SK-N-SH treated with all-trans-retinoic acid at 6 μM for 48 hours (cell line): ENCODE measurements around the gene ITIH5.

Experiments
- ATAC-seq: fragments of 200-7000 bp; cut with Tn5 transposase; 3 replicates; pipeline ENCODE4 v1.9.1; 2020; ENCODE audit warnings: mild to moderate bottlenecking, moderate library complexity
- ARNTL ChIP-seq: fragments of 450-650 bp; formaldehyde crosslinking; IDR thresholded peaks from 2 replicates; pipeline ENCODE4 v1.5.0; 2020; ENCODE audit warnings: low read depth, mild to moderate bottlenecking, moderate library complexity, borderline replicate concordance
- BACH2 ChIP-seq: fragments of 250-450 bp; sonication (Bioruptor Pico); IDR thresholded peaks from 2 replicates; pipeline ENCODE4 v1.9.0; 2021; ENCODE audit warnings: mild to moderate bottlenecking, borderline replicate concordance
- CSDC2 ChIP-seq: fragments of 250-450 bp; sonication (Bioruptor Pico); IDR thresholded peaks from 2 replicates; pipeline ENCODE4 v1.5.0; 2020; ENCODE audit warnings: mild to moderate bottlenecking, moderate library complexity
- ESRRG ChIP-seq: fragments of 250-450 bp; sonication (Bioruptor Pico); IDR thresholded peaks from 2 replicates; pipeline ENCODE4 v1.6.1; 2021; ENCODE audit warnings: mild to moderate bottlenecking
- GLIS3 ChIP-seq: fragments of 250-450 bp; sonication (Bioruptor Pico); IDR thresholded peaks from 2 replicates; pipeline ENCODE4 v1.5.0; 2020; ENCODE audit warnings: mild to moderate bottlenecking, moderate library complexity
- ISL1 ChIP-seq: fragments of 250-450 bp; sonication (Bioruptor Pico); IDR thresholded peaks from 2 replicates; pipeline ENCODE4 v2.1.2; 2022; ENCODE audit warnings: mild to moderate bottlenecking, moderate library complexity
- OSR1 ChIP-seq: fragments of 250-450 bp; sonication (Bioruptor Pico); IDR thresholded peaks from 2 replicates; pipeline ENCODE4 v1.8.0; 2022; ENCODE audit warnings: moderate library complexity, mild to moderate bottlenecking, inconsistent platforms
- PPARA ChIP-seq: fragments of 250-450 bp; sonication (Bioruptor Pico); IDR thresholded peaks from 2 replicates; pipeline ENCODE4 v1.5.0; 2020; ENCODE audit warnings: mild to moderate bottlenecking, borderline replicate concordance
- RARB ChIP-seq: fragments of 250-450 bp; sonication (Bioruptor Pico); IDR thresholded peaks from 2 replicates; pipeline ENCODE4 v1.8.0; 2021; ENCODE audit warnings: mild to moderate bottlenecking, moderate library complexity
- SNAI2 ChIP-seq: fragments of 250-450 bp; sonication (Bioruptor Pico); IDR thresholded peaks from 2 replicates; pipeline ENCODE4 v1.5.0; 2020; ENCODE audit warnings: mild to moderate bottlenecking, moderate library complexity
- TOX ChIP-seq: fragments of 250-450 bp; sonication (Bioruptor Pico); IDR thresholded peaks from 2 replicates; pipeline ENCODE4 v1.8.0; 2021; ENCODE audit warnings: mild to moderate bottlenecking, moderate library complexity, borderline replicate concordance
- ZFP3 ChIP-seq: fragments of 250-450 bp; sonication (Bioruptor Pico); IDR thresholded peaks from 2 replicates; pipeline ENCODE4 v1.5.0; 2020; ENCODE audit warnings: mild to moderate bottlenecking, moderate library complexity
- ZNF70 ChIP-seq: fragments of 450-650 bp; formaldehyde crosslinking; IDR thresholded peaks from 2 replicates; pipeline ENCODE4 v1.5.0; 2020; ENCODE audit warnings: mild to moderate bottlenecking, moderate library complexity
- ZNF8 ChIP-seq: fragments of 450-650 bp; formaldehyde crosslinking; IDR thresholded peaks from 2 replicates; pipeline ENCODE4 v1.5.0; 2020; ENCODE audit warnings: mild to moderate bottlenecking, moderate library complexity
- TF ChIP-seq, protein P1 (sequence below): fragments of 250-450 bp; sonication (Bioruptor Pico); IDR thresholded peaks from 2 replicates; pipeline ENCODE4 v1.5.0; 2020; ENCODE audit warnings: mild to moderate bottlenecking, moderate library complexity
- TF ChIP-seq, protein P2 (sequence below): fragments of 250-450 bp; sonication (Bioruptor Pico); IDR thresholded peaks from 2 replicates; pipeline ENCODE4 v1.8.0; 2021; ENCODE audit warnings: low read depth, mild to moderate bottlenecking, moderate library complexity, borderline replicate concordance
- TF ChIP-seq, protein P3 (sequence below): fragments of 250-450 bp; sonication (Bioruptor Pico); IDR thresholded peaks from 2 replicates; pipeline ENCODE4 v1.8.0; 2020; ENCODE audit warnings: mild to moderate bottlenecking, moderate library complexity, borderline replicate concordance

The ITIH5 gene

DNA sequence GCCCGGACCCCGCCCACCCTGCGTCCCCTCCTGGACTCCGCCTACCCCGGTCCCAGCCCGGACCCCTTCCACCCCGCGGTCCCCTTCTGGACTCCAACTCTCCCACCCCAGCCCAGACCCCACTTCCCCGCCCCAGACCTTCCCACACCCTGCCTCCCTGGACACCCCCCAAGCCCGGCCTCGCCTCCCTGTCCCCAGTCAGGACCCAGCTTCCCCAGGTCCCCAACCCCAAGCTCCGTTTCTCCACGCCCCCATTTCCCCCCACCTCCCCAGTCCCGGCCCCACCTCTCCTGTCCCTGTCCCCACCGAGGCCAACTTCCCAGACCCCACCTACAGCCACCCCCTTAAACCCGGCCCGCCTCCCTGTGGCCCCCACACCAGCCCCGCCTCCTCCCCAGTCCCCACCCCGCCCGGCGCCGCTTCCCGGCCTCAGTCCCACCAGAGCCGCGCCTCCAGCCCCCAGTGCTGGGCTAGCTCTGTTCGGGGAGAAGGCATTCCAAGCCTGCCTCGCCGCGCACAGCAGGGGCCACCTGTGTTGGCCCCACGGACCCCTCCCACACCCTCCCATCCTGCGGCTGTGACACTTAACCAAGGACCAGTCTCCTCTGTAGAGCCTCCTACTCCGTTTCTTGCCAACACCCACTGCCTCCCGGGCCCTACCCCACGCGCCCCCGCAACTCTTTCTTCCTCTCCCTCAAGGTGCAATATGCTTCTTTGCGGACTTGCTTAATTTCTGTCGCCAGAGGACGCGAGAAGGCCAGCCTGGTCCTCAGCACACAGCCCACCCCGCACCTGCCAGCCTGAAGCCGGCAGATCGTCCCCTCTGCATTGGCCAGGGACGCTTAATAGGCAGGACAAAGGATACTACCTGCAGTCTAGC lies 736 bp upstream of the ITIH5 start:
- no peak for ATAC-seq
- no peak for TF ChIP-seq TOX (CRISPR knock-in tag)
- TF ChIP-seq, all 23 proteins: peak for 0

DNA sequence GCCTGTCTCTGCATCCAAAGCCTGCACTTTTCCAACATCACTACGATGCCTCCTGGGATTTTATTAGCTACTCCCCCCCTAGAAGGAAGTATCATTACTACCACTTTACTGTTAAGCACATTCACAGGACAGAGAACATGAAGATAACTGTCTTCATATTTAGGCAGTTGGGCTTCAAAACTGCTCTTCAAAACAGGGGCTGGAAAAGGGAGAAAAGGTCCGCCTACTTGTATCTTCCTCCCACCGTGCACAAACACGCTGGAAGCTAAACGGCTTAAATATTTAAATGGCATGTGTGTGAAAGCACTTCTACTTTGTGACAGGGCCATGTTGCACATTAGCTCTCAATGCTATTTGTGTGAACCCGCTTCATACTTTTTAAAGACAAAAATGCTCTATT lies 999 bp downstream of the ITIH5 start:
- TF ChIP-seq SNAI2 (CRISPR knock-in tag), result no peak
- TF ChIP-seq ZFP3, result no peak
- TF ChIP-seq PPARA (CRISPR knock-in tag), result no peak
- TF ChIP-seq ISL1 (CRISPR knock-in tag), result no peak
- TF ChIP-seq, all 23 proteins: peak for 0
- no peak for ATAC-seq

DNA sequence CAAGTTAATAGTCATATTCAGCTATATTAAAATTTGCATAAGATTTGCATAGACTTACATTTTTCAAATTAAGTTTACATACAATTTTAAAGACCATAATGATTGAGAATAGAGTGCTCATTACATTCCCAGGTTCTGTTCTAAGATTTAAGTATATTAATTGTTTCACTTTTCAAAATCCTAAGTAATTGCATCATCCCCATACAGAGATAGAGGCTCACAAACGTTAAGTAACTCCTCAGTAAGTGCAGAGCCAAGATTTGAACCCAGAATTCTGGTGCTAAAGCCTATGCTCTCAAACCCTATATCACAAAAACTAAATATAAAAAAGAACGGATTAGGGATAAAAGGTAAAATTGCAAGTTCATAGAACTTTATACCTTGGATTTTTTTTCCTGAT lies 2.1 kb downstream of the ITIH5 start:
- ATAC-seq, result no peak
- TF ChIP-seq, protein P1, sequence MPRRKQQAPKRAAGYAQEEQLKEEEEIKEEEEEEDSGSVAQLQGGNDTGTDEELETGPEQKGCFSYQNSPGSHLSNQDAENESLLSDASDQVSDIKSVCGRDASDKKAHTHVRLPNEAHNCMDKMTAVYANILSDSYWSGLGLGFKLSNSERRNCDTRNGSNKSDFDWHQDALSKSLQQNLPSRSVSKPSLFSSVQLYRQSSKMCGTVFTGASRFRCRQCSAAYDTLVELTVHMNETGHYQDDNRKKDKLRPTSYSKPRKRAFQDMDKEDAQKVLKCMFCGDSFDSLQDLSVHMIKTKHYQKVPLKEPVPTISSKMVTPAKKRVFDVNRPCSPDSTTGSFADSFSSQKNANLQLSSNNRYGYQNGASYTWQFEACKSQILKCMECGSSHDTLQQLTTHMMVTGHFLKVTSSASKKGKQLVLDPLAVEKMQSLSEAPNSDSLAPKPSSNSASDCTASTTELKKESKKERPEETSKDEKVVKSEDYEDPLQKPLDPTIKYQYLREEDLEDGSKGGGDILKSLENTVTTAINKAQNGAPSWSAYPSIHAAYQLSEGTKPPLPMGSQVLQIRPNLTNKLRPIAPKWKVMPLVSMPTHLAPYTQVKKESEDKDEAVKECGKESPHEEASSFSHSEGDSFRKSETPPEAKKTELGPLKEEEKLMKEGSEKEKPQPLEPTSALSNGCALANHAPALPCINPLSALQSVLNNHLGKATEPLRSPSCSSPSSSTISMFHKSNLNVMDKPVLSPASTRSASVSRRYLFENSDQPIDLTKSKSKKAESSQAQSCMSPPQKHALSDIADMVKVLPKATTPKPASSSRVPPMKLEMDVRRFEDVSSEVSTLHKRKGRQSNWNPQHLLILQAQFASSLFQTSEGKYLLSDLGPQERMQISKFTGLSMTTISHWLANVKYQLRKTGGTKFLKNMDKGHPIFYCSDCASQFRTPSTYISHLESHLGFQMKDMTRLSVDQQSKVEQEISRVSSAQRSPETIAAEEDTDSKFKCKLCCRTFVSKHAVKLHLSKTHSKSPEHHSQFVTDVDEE, result no peak
- TF ChIP-seq, protein P2, sequence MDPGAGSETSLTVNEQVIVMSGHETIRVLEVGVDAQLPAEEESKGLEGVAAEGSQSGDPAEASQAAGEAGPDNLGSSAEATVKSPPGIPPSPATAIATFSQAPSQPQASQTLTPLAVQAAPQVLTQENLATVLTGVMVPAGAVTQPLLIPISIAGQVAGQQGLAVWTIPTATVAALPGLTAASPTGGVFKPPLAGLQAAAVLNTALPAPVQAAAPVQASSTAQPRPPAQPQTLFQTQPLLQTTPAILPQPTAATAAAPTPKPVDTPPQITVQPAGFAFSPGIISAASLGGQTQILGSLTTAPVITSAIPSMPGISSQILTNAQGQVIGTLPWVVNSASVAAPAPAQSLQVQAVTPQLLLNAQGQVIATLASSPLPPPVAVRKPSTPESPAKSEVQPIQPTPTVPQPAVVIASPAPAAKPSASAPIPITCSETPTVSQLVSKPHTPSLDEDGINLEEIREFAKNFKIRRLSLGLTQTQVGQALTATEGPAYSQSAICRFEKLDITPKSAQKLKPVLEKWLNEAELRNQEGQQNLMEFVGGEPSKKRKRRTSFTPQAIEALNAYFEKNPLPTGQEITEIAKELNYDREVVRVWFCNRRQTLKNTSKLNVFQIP (CRISPR knock-in tag), result no peak
- TF ChIP-seq, protein P3, sequence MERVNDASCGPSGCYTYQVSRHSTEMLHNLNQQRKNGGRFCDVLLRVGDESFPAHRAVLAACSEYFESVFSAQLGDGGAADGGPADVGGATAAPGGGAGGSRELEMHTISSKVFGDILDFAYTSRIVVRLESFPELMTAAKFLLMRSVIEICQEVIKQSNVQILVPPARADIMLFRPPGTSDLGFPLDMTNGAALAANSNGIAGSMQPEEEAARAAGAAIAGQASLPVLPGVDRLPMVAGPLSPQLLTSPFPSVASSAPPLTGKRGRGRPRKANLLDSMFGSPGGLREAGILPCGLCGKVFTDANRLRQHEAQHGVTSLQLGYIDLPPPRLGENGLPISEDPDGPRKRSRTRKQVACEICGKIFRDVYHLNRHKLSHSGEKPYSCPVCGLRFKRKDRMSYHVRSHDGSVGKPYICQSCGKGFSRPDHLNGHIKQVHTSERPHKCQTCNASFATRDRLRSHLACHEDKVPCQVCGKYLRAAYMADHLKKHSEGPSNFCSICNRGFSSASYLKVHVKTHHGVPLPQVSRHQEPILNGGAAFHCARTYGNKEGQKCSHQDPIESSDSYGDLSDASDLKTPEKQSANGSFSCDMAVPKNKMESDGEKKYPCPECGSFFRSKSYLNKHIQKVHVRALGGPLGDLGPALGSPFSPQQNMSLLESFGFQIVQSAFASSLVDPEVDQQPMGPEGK (CRISPR knock-in tag), result no peak
- no peak for TF ChIP-seq SNAI2 (CRISPR knock-in tag)
- TF ChIP-seq BACH2, result no peak
- TF ChIP-seq GLIS3 (CRISPR knock-in tag), result no peak
- no peak for TF ChIP-seq CSDC2 (CRISPR knock-in tag)
- no peak for TF ChIP-seq ZNF70
- TF ChIP-seq TOX (CRISPR knock-in tag), result no peak
- TF ChIP-seq ZNF8 (CRISPR knock-in tag), result no peak

DNA sequence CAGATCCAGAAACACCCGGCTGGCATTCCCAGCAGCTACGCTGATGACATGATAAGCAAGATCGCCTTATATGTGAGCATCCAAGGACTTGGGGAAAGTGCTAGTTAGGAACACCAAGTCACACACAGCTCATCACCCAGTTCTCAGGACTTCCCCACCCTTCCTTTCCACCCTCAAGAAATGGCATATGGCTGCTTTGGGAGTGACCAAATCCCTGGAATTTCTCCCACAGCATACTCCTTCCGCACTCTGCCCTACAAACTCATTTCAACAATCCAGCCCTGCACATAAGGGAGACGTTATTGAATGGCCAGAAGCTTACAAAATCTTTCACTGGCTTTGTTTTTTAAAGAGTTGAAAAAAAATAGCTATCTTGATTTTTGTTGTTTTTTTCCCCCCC lies 4.2 kb downstream of the ITIH5 start:
- no peak for ATAC-seq
- TF ChIP-seq TOX (CRISPR knock-in tag) (no peak), ARNTL (no peak), RARB (CRISPR knock-in tag) (no peak), ISL1 (CRISPR knock-in tag) (no peak), ESRRG (no peak), CSDC2 (CRISPR knock-in tag) (no peak), ZFP3 (no peak), ZNF70 (no peak), PPARA (CRISPR knock-in tag) (no peak), ZNF8 (CRISPR knock-in tag) (no peak), OSR1 (no peak)
- TF ChIP-seq, protein P1, result no peak
